ENCODE data around the gene SAP30L. TPM values are rescaled to one million over a fixed set of nuclear protein-coding genes. Genes with fewer than 3 reads are reported as not detected.

SAP30L gene
- total RNA-seq, 2 donors from 2014 or later = 20.4 to 32.8 TPM

DNA sequence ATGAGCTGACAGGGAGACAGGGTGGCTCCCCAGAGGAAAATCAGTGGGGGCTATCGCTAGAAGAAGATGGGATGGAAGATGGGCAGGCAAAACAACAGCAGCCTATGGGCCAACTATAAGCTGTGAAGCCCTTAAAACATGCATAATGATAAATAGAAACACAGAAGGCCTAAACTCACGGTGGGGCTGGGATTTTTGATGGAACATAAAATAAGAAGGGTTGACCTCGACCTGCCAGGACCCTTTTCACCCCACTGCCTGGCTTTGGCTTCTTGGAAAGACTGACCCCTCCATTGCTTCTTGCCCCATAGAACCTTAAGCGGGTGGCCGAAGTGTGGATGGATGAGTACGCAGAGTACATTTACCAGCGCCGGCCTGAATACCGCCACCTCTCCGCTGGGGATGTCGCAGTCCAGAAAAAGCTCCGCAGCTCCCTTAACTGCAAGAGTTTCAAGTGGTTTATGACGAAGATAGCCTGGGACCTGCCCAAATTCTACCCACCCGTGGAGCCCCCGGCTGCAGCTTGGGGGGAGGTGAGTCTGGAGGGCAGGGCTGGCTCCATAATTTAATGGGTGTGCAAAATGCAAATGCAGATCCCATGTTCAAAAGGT, 36.5 kb upstream of the SAP30L start:
- Mint-ChIP-seq H3K36me3 (no peaks in the 10 kb centered on the region), H3K9me3 (no peaks in the 10 kb centered on the region), H3K4me3 (no peak overlapping the region), H3K27ac (no peak overlapping the region), H3K4me1 (ENCODE audit: low read depth in 2 of 2) (peaks cover 0 to 5% of the 10 kb centered on the region in 2 donors), H3K27me3 (no peaks in the 10 kb centered on the region)
- no peak for ATAC-seq
- no peak for DNase-seq (ENCODE audit: low spot score)

DNA sequence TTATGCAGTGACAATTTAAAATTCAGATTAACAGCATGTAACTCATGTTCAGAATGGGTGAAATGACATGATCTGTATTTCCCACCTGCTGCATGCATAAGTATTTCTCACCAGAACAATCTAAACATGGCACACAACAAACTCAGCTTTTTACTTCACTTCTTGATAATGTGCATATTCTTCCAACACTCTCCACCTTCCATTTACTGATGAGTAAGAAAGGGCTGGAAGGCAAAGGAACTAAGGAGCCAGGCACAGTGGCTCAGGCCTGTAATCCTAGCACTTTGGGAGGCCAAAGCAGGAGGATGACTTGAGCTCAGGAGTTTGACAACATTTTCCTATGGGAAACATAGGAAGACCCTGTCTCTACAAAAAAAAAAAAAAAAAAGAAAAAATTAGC, 35.8 kb upstream of the SAP30L start:
- no peaks in the 10 kb centered on the region for H3K27me3 Mint-ChIP-seq
- peaks cover 0 to 3% of the 10 kb centered on the region in 2 donors for H3K4me1 Mint-ChIP-seq (ENCODE audit: low read depth in 2 of 2)
- no peaks in the 10 kb centered on the region for H3K36me3 Mint-ChIP-seq
- ATAC-seq (no peak), DNase-seq (ENCODE audit: low spot score) (no peak)
- no peaks in the 10 kb centered on the region for H3K9me3 Mint-ChIP-seq
- H3K27ac Mint-ChIP-seq = no peak overlapping the region
- H3K4me3 Mint-ChIP-seq = no peak overlapping the region

DNA sequence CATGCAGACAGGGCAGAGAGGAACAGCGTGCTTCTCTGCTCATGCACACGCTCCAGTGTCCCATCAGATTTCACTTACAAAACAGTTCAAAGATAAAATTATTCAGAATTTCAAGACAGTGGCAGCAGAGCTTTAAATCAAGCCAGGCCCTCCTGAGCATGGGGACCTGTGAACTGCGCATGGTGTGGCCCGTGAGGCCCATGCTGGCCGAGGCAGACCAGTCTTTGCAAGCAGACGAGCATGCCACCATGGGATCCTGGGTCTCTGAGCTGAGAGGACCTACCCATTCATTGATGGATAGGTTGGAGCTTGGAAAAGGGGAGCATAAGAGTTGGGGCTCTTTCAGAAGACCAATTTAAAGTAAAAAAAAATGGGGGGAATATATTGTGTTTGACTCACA, 35.0 kb upstream of the SAP30L start:
- Mint-ChIP-seq H3K27ac (no peak overlapping the region), H3K4me1 (ENCODE audit: low read depth in 2 of 2) (no peaks in the 10 kb centered on the region), H3K4me3 (no peak overlapping the region), H3K27me3 (no peaks in the 10 kb centered on the region), H3K36me3 (no peaks in the 10 kb centered on the region), H3K9me3 (no peaks in the 10 kb centered on the region)
- no peak for DNase-seq (ENCODE audit: low spot score)
- ATAC-seq = no peak

DNA sequence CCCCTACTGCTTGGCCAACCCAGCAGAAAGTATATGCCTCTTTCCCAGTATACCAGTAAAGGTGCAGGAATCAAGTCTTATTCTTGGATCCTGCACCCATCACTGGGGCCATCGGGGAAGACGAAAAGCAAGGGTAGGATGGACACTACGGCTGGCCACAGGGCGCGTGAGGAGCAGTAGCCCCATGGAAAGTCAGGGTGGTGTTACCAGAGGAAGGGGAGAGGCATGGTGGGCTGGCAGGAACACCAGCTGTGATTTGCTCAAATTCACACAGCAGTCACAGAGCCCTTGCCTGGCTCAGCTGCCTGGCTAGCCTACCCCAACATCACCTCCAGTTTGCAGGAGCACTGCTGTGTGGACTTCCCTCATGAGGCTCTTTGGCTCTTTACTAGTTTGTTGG, 34.5 kb upstream of the SAP30L start:
- Mint-ChIP-seq H3K9me3 (no peaks in the 10 kb centered on the region), H3K4me1 (ENCODE audit: low read depth in 2 of 2) (no peaks in the 10 kb centered on the region), H3K4me3 (no peak overlapping the region), H3K27ac (peak overlapping the region in 1 of 2 donors; percentile 30), H3K36me3 (no peaks in the 10 kb centered on the region), H3K27me3 (no peaks in the 10 kb centered on the region)
- ATAC-seq = no peak
- no peak for DNase-seq (ENCODE audit: low spot score)

DNA sequence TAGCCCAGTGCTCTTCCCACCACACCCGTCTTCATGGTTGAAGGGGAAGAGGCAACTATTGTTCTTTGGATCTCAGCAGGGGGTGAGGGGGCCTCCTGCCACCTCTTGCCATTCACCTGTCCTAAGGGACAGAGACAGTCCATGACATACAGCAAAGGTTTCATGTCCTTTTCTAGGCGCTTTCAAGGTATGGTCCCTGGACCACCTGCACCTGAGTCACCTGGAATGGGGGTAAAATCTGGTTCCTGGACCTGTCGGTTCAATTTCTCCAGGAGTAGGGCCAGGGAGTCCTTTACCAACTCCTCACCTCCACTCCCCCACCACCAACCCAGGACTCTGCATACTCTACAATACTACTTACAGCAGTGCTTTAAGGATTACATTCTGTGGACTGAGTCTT, 33.5 kb upstream of the SAP30L start:
- no peaks in the 10 kb centered on the region for H3K9me3 Mint-ChIP-seq
- H3K27me3 Mint-ChIP-seq = no peaks in the 10 kb centered on the region
- DNase-seq (ENCODE audit: low spot score) (no peak), ATAC-seq (no peak)
- no peaks in the 10 kb centered on the region for H3K36me3 Mint-ChIP-seq
- no peak overlapping the region for H3K27ac Mint-ChIP-seq
- H3K4me1 Mint-ChIP-seq (ENCODE audit: low read depth in 2 of 2) = no peaks in the 10 kb centered on the region
- no peak overlapping the region for H3K4me3 Mint-ChIP-seq

DNA sequence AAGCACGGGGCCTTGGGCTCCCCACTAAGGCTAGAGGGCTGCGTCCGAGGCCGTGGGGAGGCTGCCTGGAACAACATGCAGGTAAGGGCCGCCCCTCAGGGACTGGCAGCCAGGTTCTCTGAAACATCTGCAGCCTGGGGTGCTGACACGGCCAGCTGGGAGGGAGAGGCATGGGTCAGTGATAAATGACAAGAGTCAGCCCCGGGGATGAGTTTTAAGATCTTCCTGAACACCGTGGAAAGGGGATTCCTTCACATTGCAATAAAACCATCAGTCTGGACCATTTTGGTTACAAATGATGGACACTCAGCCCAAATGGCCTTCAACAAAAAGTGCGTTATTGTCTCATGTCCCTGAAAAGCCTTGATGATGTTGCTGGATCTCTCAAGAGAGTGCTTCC, 32.9 kb upstream of the SAP30L start:
- H3K4me1 Mint-ChIP-seq (ENCODE audit: low read depth in 2 of 2) = no peaks in the 10 kb centered on the region
- H3K27ac Mint-ChIP-seq = peak overlapping the region in 1 of 2 donors; percentile 28
- no peaks in the 10 kb centered on the region for H3K9me3 Mint-ChIP-seq
- H3K36me3 Mint-ChIP-seq = no peaks in the 10 kb centered on the region
- no peak overlapping the region for H3K4me3 Mint-ChIP-seq
- no peaks in the 10 kb centered on the region for H3K27me3 Mint-ChIP-seq
- DNase-seq (ENCODE audit: low spot score) (no peak), ATAC-seq (no peak)

DNA sequence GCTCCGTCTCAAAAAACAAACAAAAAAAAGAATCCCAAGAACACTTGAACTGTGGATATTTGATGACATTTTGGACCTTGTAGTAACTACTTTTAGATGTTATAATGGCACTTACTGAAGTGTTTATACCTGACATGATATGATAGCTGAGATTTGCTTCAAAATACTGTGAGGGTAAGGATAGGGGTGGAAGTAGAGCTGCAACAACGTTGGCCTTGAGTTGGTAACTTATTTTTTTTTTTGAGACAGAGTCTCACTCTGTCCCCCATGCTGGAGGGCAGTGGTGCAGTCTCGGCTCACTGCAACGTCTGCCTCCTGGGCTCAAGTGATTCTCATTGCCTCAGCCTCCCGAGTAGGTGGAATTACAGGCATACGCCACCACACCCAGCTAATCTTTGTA, 30.7 kb upstream of the SAP30L start:
- no peaks in the 10 kb centered on the region for H3K27me3 Mint-ChIP-seq
- no peaks in the 10 kb centered on the region for H3K9me3 Mint-ChIP-seq
- DNase-seq (ENCODE audit: low spot score) (no peak), ATAC-seq (no peak)
- H3K4me1 Mint-ChIP-seq (ENCODE audit: low read depth in 2 of 2) = no peaks in the 10 kb centered on the region
- peaks cover 4% of the 10 kb centered on the region for H3K36me3 Mint-ChIP-seq
- H3K27ac Mint-ChIP-seq = no peak overlapping the region
- no peak overlapping the region for H3K4me3 Mint-ChIP-seq

DNA sequence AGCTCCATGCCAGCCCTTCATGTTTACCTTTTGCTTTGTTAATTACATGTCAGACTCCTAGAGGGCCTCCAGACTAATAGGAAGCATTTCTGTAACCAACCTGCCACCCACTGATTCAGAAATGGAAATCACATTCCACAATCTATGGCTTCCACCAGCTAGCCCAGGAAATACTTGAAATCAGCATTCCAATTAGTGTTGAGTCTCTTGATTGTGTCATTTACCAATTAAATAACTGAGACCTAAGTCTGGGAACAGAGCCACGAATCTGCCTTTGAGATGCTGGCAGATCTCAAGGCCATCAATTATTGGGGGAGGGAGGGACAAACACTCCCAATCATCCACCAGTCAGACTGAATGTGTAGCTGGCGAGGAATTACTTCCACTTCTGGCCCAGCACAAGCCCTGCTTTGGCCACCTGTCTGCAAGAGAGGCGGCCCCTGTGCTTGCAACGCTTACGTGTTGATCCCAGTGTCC, 27.4 kb upstream of the SAP30L start:
- Mint-ChIP-seq H3K27ac (peak overlapping the region in 1 of 2 donors; percentile 40), H3K27me3 (no peaks in the 10 kb centered on the region), H3K4me3 (no peak overlapping the region), H3K36me3 (peaks cover 10% of the 10 kb centered on the region), H3K9me3 (no peaks in the 10 kb centered on the region), H3K4me1 (ENCODE audit: low read depth in 2 of 2) (peaks cover 4 to 5% of the 10 kb centered on the region in 2 donors)
- no peak for ATAC-seq
- DNase-seq (ENCODE audit: low spot score) = no peak

DNA sequence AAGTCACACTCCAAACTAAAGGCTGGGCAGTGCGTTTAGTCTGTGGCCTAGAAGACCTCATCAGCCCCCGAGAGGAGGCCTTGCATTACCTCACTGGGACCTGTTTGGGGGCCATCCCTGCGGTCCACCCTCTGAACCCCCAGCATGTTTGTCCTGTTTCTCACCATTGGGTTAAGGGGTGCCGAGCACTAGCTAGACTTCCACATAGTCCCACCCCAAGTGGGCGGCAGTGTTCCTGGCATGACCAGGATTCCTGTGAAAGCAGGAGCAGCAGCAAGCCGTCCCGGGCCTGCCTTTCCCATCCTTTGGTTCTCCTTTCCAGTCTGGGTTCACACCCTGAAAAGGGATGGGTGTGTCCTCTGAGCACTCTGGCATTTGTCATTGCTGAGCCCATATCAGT, 26.6 kb upstream of the SAP30L start:
- Mint-ChIP-seq H3K27ac (no peak overlapping the region), H3K36me3 (peaks cover 10% of the 10 kb centered on the region), H3K4me3 (no peak overlapping the region), H3K4me1 (ENCODE audit: low read depth in 2 of 2) (peaks cover 10 to 11% of the 10 kb centered on the region in 2 donors), H3K9me3 (no peaks in the 10 kb centered on the region), H3K27me3 (no peaks in the 10 kb centered on the region)
- ATAC-seq (no peak), DNase-seq (ENCODE audit: low spot score) (no peak)

DNA sequence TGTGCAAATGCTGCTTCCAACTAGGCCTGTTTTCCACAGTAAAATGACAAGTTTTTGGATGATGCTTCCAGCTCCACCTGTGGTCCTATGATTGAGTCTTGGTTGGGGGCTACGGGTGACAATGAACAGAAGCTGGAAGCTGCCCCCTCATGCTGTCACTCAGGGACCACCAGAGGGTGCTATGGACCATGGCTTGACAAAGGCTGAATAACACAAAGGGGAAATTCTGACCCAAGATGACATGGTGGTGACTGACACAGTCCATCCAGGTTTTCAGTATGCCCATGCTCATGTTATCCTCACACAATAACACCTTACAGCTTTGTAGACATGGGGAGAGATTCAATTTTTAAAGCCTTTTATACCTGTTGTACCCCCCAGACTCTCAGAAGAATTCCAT, 23.9 kb upstream of the SAP30L start:
- ATAC-seq (peak in 1 of 2 donors; percentile 43), DNase-seq (ENCODE audit: low spot score) (no peak)

DNA sequence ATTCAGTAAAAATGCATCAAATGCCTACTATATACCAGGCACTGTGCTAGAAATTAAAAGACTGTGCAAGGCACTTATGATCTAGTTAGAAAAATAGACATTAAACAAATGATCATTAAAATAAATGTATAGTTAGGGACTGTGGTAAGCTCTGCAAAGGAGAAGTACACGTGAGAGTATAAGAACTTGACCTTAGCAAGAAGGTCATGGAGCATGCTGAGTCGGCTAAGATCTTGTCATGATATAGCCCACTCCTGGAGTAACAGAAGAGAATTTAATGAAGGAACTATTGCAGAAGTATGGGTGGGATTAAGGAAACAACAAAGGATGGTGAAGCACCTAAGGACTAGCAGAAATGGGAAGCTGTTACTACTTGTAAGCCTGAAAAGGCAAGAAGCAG, 23.5 kb upstream of the SAP30L start:
- DNase-seq (ENCODE audit: low spot score) = no peak
- Mint-ChIP-seq H3K27ac (peak overlapping the region in 1 of 2 donors; percentile 6), H3K36me3 (peaks cover 10% of the 10 kb centered on the region), H3K4me3 (no peak overlapping the region), H3K27me3 (no peaks in the 10 kb centered on the region), H3K9me3 (no peaks in the 10 kb centered on the region), H3K4me1 (ENCODE audit: low read depth in 2 of 2) (peaks cover 14 to 18% of the 10 kb centered on the region in 2 donors)
- no peak for ATAC-seq

More for the DNA sequence above, 23.9 kb upstream of the SAP30L start:
- Mint-ChIP-seq H3K27me3 (no peaks in the 10 kb centered on the region), H3K9me3 (no peaks in the 10 kb centered on the region), H3K4me1 (ENCODE audit: low read depth in 2 of 2) (peaks cover 14 to 18% of the 10 kb centered on the region in 2 donors), H3K27ac (peak overlapping the region in 1 of 2 donors; percentile 6), H3K36me3 (peaks cover 10% of the 10 kb centered on the region), H3K4me3 (no peak overlapping the region)

DNA sequence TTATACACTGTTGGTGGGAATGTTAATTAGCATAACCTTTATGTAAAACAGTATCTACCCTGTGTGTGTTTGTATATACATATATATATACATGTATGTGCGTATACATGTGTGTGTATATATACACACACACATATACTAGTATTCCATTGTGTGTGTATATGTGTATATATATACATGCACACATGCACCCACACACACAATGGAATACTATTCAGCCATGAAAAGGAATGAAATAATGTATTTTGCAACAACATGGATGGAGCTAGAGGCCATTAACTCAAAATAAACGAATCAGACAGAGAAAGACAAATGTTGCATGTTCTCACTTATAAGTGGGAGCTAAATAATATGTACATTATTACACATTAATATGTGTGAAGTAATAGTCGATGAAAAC, 17.6 kb upstream of the SAP30L start:
- ATAC-seq = no peak
- Mint-ChIP-seq H3K27ac (no peak overlapping the region), H3K4me1 (ENCODE audit: low read depth in 2 of 2) (peaks cover 18 to 21% of the 10 kb centered on the region in 2 donors), H3K4me3 (no peak overlapping the region), H3K36me3 (no peaks in the 10 kb centered on the region), H3K9me3 (no peaks in the 10 kb centered on the region), H3K27me3 (no peaks in the 10 kb centered on the region)
- DNase-seq (ENCODE audit: low spot score) = no peak

DNA sequence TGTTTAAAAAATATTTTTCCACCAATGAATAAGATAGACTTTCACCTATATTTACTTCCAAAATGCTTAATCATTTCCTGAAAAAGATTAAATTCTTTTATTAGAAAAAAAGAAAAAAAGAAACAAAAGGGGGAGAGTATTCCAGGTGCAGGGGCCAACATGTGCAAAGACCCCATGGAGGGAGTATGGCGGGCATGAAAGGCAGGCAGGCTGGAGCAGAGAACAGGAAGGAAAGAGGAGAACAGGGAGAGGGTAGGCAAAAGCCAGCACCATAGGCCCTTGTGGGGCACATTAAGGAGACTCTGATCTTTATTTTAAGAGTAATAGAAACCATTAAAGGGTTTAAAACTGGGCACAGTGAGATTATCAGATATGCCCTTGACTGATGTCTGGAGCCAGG, 16.5 kb upstream of the SAP30L start:
- Mint-ChIP-seq H3K27me3 (no peaks in the 10 kb centered on the region), H3K9me3 (no peaks in the 10 kb centered on the region), H3K27ac (no peak overlapping the region), H3K4me1 (ENCODE audit: low read depth in 2 of 2) (peaks cover 11 to 18% of the 10 kb centered on the region in 2 donors), H3K36me3 (no peaks in the 10 kb centered on the region), H3K4me3 (no peak overlapping the region)
- ATAC-seq (no peak), DNase-seq (ENCODE audit: low spot score) (no peak)

DNA sequence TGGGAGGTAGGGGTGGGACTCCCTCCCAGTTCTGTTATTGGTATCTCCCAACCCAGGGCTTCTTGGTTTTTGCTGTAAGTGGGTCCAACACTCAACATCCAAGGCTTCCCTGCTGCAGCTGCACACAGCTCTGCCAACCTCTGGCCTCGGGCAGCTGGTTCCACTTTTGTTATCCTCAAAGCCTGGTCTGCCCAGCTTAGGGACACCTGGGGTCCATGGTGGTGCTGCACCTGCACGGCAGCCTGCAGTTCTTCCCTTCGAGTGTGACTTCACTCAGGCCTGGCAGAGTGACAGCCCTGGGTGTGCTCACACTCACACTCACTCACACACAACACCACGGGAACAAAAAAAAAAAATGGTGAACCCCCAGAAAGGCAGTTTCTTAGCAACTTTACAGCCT, 15.3 kb upstream of the SAP30L start:
- no peaks in the 10 kb centered on the region for H3K27me3 Mint-ChIP-seq
- peaks cover 5 to 13% of the 10 kb centered on the region in 2 donors for H3K4me1 Mint-ChIP-seq (ENCODE audit: low read depth in 2 of 2)
- no peak for ATAC-seq
- H3K27ac Mint-ChIP-seq = no peak overlapping the region
- DNase-seq (ENCODE audit: low spot score) = no peak
- H3K9me3 Mint-ChIP-seq = no peaks in the 10 kb centered on the region
- no peak overlapping the region for H3K4me3 Mint-ChIP-seq
- H3K36me3 Mint-ChIP-seq = no peaks in the 10 kb centered on the region
